Measurements from ENCODE around the gene VSTM4.

GRCh38 chr10:49068672-49069217 lies 46.6 kb downstream of the VSTM4 start:
- no peak for TF ChIP-seq CTCF (conservative IDR thresholded peaks at IDR 0.05; ENCODE audit: low read depth in 2 of 2)
- TF ChIP-seq ZNF331 (CRISPR knock-in tag; IDR thresholded peaks at IDR 0.05; ENCODE audit: low read depth) = no peak
- no peak for TF ChIP-seq POLR2AphosphoS5 (IDR thresholded peaks at IDR 0.05; ENCODE audit: low read depth)
- no peak for TF ChIP-seq ZNF462 (CRISPR knock-in tag; IDR thresholded peaks at IDR 0.05)
- no peak for TF ChIP-seq EZH2 (IDR thresholded peaks at IDR 0.05; ENCODE audit: low read depth, unreplicated experiment)
- TF ChIP-seq EZH2phosphoT487 (IDR thresholded peaks at IDR 0.05; ENCODE audit: unreplicated experiment) = no peak
- no peak for TF ChIP-seq STAT1 (IDR thresholded peaks at IDR 0.05; ENCODE audit: unreplicated experiment)
- TF ChIP-seq CREB1 (CRISPR knock-in tag; IDR thresholded peaks at IDR 0.05; ENCODE audit: low read depth) = no peak
- TF ChIP-seq JUNB (IDR thresholded peaks at IDR 0.05; ENCODE audit: unreplicated experiment) = no peak
- TF ChIP-seq REST (IDR thresholded peaks at IDR 0.05; ENCODE audit: unreplicated experiment) = no peak

All from GM23338 (cell line).